ENCODE measurements around the gene GABRB3. TPM values are rescaled to one million over a fixed set of nuclear protein-coding genes. Genes with fewer than 3 reads are reported as not detected.

The GABRB3 gene
- total and polyA plus RNA-seq, 2 experiments from 2014 or later = 1.8 TPM

GRCh38 chr15:26713498-26713897 is 59.4 kb downstream of the GABRB3 start:
- Histone ChIP-seq H2AFZ (no peak overlapping the region), H3K9me3 (ENCODE audit: low read depth) (no peaks in the 10 kb centered on the region), H3K79me2 (no peaks in the 10 kb centered on the region), H3K27me3 (no peaks in the 10 kb centered on the region), H3K4me1 (ENCODE audit: insufficient read depth) (no peaks in the 10 kb centered on the region), H4K20me1 (ENCODE audit: insufficient read depth, poor library complexity, severe bottlenecking) (no peaks in the 10 kb centered on the region), H3K4me3 (no peak overlapping the region), H3K27ac (no peak overlapping the region), H3K36me3 (replicated peaks; ENCODE audit: insufficient read depth, low read depth) (no peaks in the 10 kb centered on the region), H3K4me2 (no peak overlapping the region), H3K9me2 (replicated peaks; ENCODE audit: insufficient read depth) (no peaks in the 10 kb centered on the region)
- TF ChIP-seq CTCF (IDR thresholded peaks at IDR 0.05; ENCODE audit: poor library complexity) (no peak), EZH2 (IDR thresholded peaks at IDR 0.05; ENCODE audit: borderline replicate concordance) (no peak), EZH2phosphoT487 (IDR thresholded peaks at IDR 0.05; ENCODE audit: low read depth, severe bottlenecking, unreplicated experiment) (no peak)
- no peak for DNase-seq (ENCODE audit: low spot score)
- 95% methylated on average over 5 of the region's 5 CpGs for WGBS (ENCODE audit: low lambda C conversion rate, missing lambda C conversion rate)

- H4K20me1 ChIP-seq (ENCODE audit: insufficient read depth, poor library complexity, severe bottlenecking) = no peaks in the 10 kb centered on the region
- H3K4me3 ChIP-seq = no peak overlapping the region
- 84% methylated on average over 5 of the region's 5 CpGs for WGBS (ENCODE audit: low lambda C conversion rate, missing lambda C conversion rate)
- H3K79me2 ChIP-seq = no peaks in the 10 kb centered on the region
- no peak overlapping the region for H3K4me2 ChIP-seq
- no peaks in the 10 kb centered on the region for H3K27me3 ChIP-seq
- no peaks in the 10 kb centered on the region for H3K9me3 ChIP-seq (ENCODE audit: low read depth)
- no peaks in the 10 kb centered on the region for H3K4me1 ChIP-seq (ENCODE audit: insufficient read depth)
- no peak for DNase-seq (ENCODE audit: low spot score)
- no peak overlapping the region for H2AFZ ChIP-seq
- H3K27ac ChIP-seq = no peak overlapping the region
- H3K9me2 ChIP-seq (replicated peaks; ENCODE audit: insufficient read depth) = no peaks in the 10 kb centered on the region
- no peaks in the 10 kb centered on the region for H3K36me3 ChIP-seq (replicated peaks; ENCODE audit: insufficient read depth, low read depth)
- no peak for TF ChIP-seq EZH2 (IDR thresholded peaks at IDR 0.05; ENCODE audit: borderline replicate concordance)
- no peak for TF ChIP-seq CTCF (IDR thresholded peaks at IDR 0.05; ENCODE audit: poor library complexity)
- no peak for TF ChIP-seq EZH2phosphoT487 (IDR thresholded peaks at IDR 0.05; ENCODE audit: low read depth, severe bottlenecking, unreplicated experiment)
Measured at GRCh38 chr15:26712335-26712734, 60.5 kb downstream of the GABRB3 start.

- TF ChIP-seq CTCF (IDR thresholded peaks at IDR 0.05; ENCODE audit: poor library complexity) (no peak), EZH2phosphoT487 (IDR thresholded peaks at IDR 0.05; ENCODE audit: low read depth, severe bottlenecking, unreplicated experiment) (no peak), EZH2 (IDR thresholded peaks at IDR 0.05; ENCODE audit: borderline replicate concordance) (no peak)
- no peaks in the 10 kb centered on the region for H3K9me3 ChIP-seq (ENCODE audit: low read depth)
- H3K36me3 ChIP-seq (replicated peaks; ENCODE audit: insufficient read depth, low read depth) = no peaks in the 10 kb centered on the region
- H3K79me2 ChIP-seq = no peaks in the 10 kb centered on the region
- H4K20me1 ChIP-seq (ENCODE audit: insufficient read depth, poor library complexity, severe bottlenecking) = no peaks in the 10 kb centered on the region
- no peak for DNase-seq (ENCODE audit: low spot score)
- WGBS (ENCODE audit: low lambda C conversion rate, missing lambda C conversion rate) = 58% methylated on average over 10 of the region's 10 CpGs
- no peaks in the 10 kb centered on the region for H3K9me2 ChIP-seq (replicated peaks; ENCODE audit: insufficient read depth)
- H2AFZ ChIP-seq = no peak overlapping the region
- H3K4me2 ChIP-seq = no peak overlapping the region
- H3K4me1 ChIP-seq (ENCODE audit: insufficient read depth) = no peaks in the 10 kb centered on the region
- no peak overlapping the region for H3K27ac ChIP-seq
- H3K4me3 ChIP-seq = no peak overlapping the region
- no peaks in the 10 kb centered on the region for H3K27me3 ChIP-seq
Measured at GRCh38 chr15:26711445-26711844, 61.4 kb downstream of the GABRB3 start.

GRCh38 chr15:26702381-26702780 is 70.5 kb downstream of the GABRB3 start:
- 52% methylated on average over 1 of the region's 1 CpG for WGBS (ENCODE audit: low lambda C conversion rate, missing lambda C conversion rate)
- Histone ChIP-seq H4K20me1 (ENCODE audit: insufficient read depth, poor library complexity, severe bottlenecking) (no peaks in the 10 kb centered on the region), H3K9me3 (ENCODE audit: low read depth) (no peaks in the 10 kb centered on the region), H3K9me2 (replicated peaks; ENCODE audit: insufficient read depth) (no peaks in the 10 kb centered on the region), H3K36me3 (replicated peaks; ENCODE audit: insufficient read depth, low read depth) (no peaks in the 10 kb centered on the region), H3K27me3 (no peaks in the 10 kb centered on the region), H3K27ac (no peak overlapping the region), H3K4me1 (ENCODE audit: insufficient read depth) (no peaks in the 10 kb centered on the region), H3K4me3 (no peak overlapping the region), H3K79me2 (no peaks in the 10 kb centered on the region), H2AFZ (no peak overlapping the region), H3K4me2 (no peak overlapping the region)
- no peak for TF ChIP-seq EZH2phosphoT487 (IDR thresholded peaks at IDR 0.05; ENCODE audit: low read depth, severe bottlenecking, unreplicated experiment)
- TF ChIP-seq EZH2 (IDR thresholded peaks at IDR 0.05; ENCODE audit: borderline replicate concordance) = no peak
- no peak for TF ChIP-seq CTCF (IDR thresholded peaks at IDR 0.05; ENCODE audit: poor library complexity)
- DNase-seq (ENCODE audit: low spot score) = no peak
